Measurements from ENCODE around the gene MST1.

GRCh38 chr3:49725906-49726681 is 36.8 kb upstream of the MST1 start:
- TF ChIP-seq CTCF (IDR thresholded peaks at IDR 0.05) = no peak
- TF ChIP-seq ZFX (IDR thresholded peaks at IDR 0.05; ENCODE audit: borderline replicate concordance) = no peak
